Endothelial cell of umbilical vein (primary cell): ENCODE results near the gene KLK1. TPM values are rescaled to one million over a fixed set of nuclear protein-coding genes. Genes with fewer than 3 reads are reported as not detected.
A peak's percentile ranks its signal among the peaks of the same experiment; 100 is the strongest.

Experiments
- BruUV-seq: library from RNA; stranded (reverse); fragments of 400-500 nt; replicated peaks from 2 replicates; lab custom pipeline; 2021; lab: Mats Ljungman, UMichigan
- CTCF ChIA-PET: fragments of 300-600, 350-600 bp; sonication (Branson Sonifier 250); formaldehyde crosslinking; loops from one replicate; lab custom pipeline; 2021; ENCODE audit warnings: antibody characterized with exemption, inconsistent platforms; lab: Charles Lee
- POLR2A ChIA-PET: fragments of 300-600, 350-600 bp; sonication (Branson Sonifier 250); formaldehyde crosslinking; loops from one replicate; lab custom pipeline; 2021; ENCODE audit warnings: antibody characterized with exemption, inconsistent platforms; lab: Charles Lee
- DNase-seq: peaks from one replicate; pipeline ENCODE4 v3.0.0-alpha.2; 2011; ENCODE audit warnings: low read depth, low spot score
- FAIRE-seq: peaks from 2 replicates; lab custom pipeline; 2011; peaks lifted over from hg19 to GRCh38; lab: Jason Lieb, UNC
- H2AFZ ChIP-seq: 2 replicates; pipeline ENCODE4 v1.6.0; 2012; ENCODE audit warnings: low read depth, low read length, control low read depth, inconsistent platforms
- H3K27ac ChIP-seq: 2 replicates; pipeline ENCODE4 v1.5.1; 2011; ENCODE audit warnings: low read depth, mild to moderate bottlenecking, control low read depth, low read length, moderate library complexity; ENCODE audit not compliant: insufficient read depth
- H3K27me3 ChIP-seq, 2 experiments: 2 replicates each; pipeline versions ENCODE4 v1.6.0 to v1.6.1; 2011; ENCODE audit warnings: low read length in 2 of 2, mixed read lengths in 1 of 2; ENCODE audit not compliant: control insufficient read depth in 2 of 2, insufficient read depth in 2 of 2
- H3K36me3 ChIP-seq, 2 experiments: 2 replicates in 1 of 2; 3 replicates in 1 of 2; pipeline ENCODE4 v1.5.1; 2011; ENCODE audit warnings: low read length in 2 of 2, mild to moderate bottlenecking in 1 of 2, moderate library complexity in 1 of 2; ENCODE audit not compliant: control insufficient read depth in 2 of 2, insufficient read depth in 2 of 2; ENCODE audit errors: extremely low read depth in 1 of 2
- H3K4me1 ChIP-seq: 3 replicates; pipeline ENCODE4 v1.5.1; 2011; ENCODE audit warnings: mild to moderate bottlenecking, low read length; ENCODE audit not compliant: control insufficient read depth, insufficient read depth; ENCODE audit errors: extremely low read depth
- H3K4me2 ChIP-seq: 2 replicates; pipeline ENCODE4 v1.6.1; 2011; ENCODE audit warnings: low read length, control low read depth, mixed read lengths; ENCODE audit not compliant: insufficient read depth
- H3K4me3 ChIP-seq, 3 experiments: fragments of 200-600 bp in 1 of 3; sonication (generic), shearing (Covaris generic) in 1 of 3; replicated peaks in 1 of 3; 2 replicates each; pipeline ENCODE4 v1.5.1; 2011 to 2016; ENCODE audit warnings: control low read depth in 3 of 3, low read length in 3 of 3, mild to moderate bottlenecking in 2 of 3, inconsistent platforms in 1 of 3, low read depth in 1 of 3, moderate library complexity in 1 of 3; ENCODE audit not compliant: insufficient read depth in 1 of 3
- H3K79me2 ChIP-seq: 2 replicates; pipeline ENCODE4 v1.6.0; 2012; ENCODE audit warnings: low read length, inconsistent platforms; ENCODE audit not compliant: control insufficient read depth, insufficient read depth
- H3K9ac ChIP-seq: replicated peaks from 2 replicates; pipeline ENCODE3; 2011; ENCODE audit warnings: low read length, control low read depth; ENCODE audit not compliant: insufficient read depth; ENCODE audit errors: extremely low read depth
- H3K9me1 ChIP-seq: replicated peaks from 3 replicates; pipeline ENCODE4 v1.6.0; 2011; ENCODE audit warnings: mild to moderate bottlenecking, low read length; ENCODE audit not compliant: control insufficient read depth, insufficient read depth; ENCODE audit errors: extremely low read depth
- H3K9me3 ChIP-seq: replicated peaks from 2 replicates; pipeline ENCODE4 v1.5.1; 2012; ENCODE audit warnings: low read length, inconsistent platforms; ENCODE audit not compliant: control insufficient read depth, insufficient read depth
- H4K20me1 ChIP-seq: replicated peaks from 2 replicates; pipeline ENCODE3; 2011; ENCODE audit warnings: mild to moderate bottlenecking, low read length; ENCODE audit not compliant: control insufficient read depth, insufficient read depth; ENCODE audit errors: extremely low read depth
- EZH2 ChIP-seq: IDR thresholded peaks from 2 replicates; pipeline ENCODE4 v1.6.1; 2012; ENCODE audit warnings: borderline replicate concordance, low read depth, mild to moderate bottlenecking, moderate library complexity, low read length, inconsistent platforms; ENCODE audit not compliant: severe bottlenecking
- FOS ChIP-seq: IDR thresholded peaks from 2 replicates; pipeline ENCODE4 v1.6.1; 2011; ENCODE audit warnings: mild to moderate bottlenecking, low read length, moderate library complexity, borderline replicate concordance; ENCODE audit not compliant: insufficient read depth
- GATA2 ChIP-seq: IDR thresholded peaks from 2 replicates; pipeline ENCODE4 v1.7.0; 2011; ENCODE audit warnings: low read depth, mild to moderate bottlenecking, moderate library complexity, mixed read lengths, low read length; ENCODE audit not compliant: insufficient read length, insufficient read depth
- JUN ChIP-seq: IDR thresholded peaks from 2 replicates; pipeline ENCODE4 v1.6.1; 2011; ENCODE audit warnings: borderline replicate concordance, low read depth; ENCODE audit not compliant: insufficient read length, insufficient read depth
- MAX ChIP-seq: IDR thresholded peaks from 2 replicates; pipeline ENCODE4 v1.6.1; 2011; ENCODE audit not compliant: insufficient read depth, insufficient read length
- MYC ChIP-seq: IDR thresholded peaks from one replicate; pipeline ENCODE4 v1.6.1; 2011; ENCODE audit warnings: mild to moderate bottlenecking, low read depth, low read length
- POLR2A ChIP-seq: IDR thresholded peaks from 2 replicates; pipeline ENCODE4 v1.6.1; 2012; ENCODE audit warnings: low read depth, mild to moderate bottlenecking, control low read depth, low read length
- POLR2AphosphoS5 ChIP-seq: IDR thresholded peaks from 2 replicates; pipeline ENCODE4 v1.6.1; 2012; ENCODE audit warnings: low read depth, mild to moderate bottlenecking, control low read depth, low read length, moderate library complexity; ENCODE audit not compliant: insufficient read depth
- dilution Hi-C: fragments of 300-500 bp; cut with MboI; formaldehyde crosslinking; loops from one replicate; pipeline ENCODE4 v1.15.0; 2019; ENCODE audit warnings: low sequenced_read_pairs; ENCODE audit not compliant: extremely low pct_ligation_motif_present
- intact Hi-C: fragments of 100-400 bp; cut with micrococcal nuclease; formaldehyde crosslinking; loops from one replicate; pipeline ENCODE4 v1.10.0; 2022
- polyA plus RNA-seq, 4 experiments: library from polyadenylated mRNA; depleted of rRNA in 3 of 4; stranded (reverse) in 3 of 4; unstranded in 1 of 4; fragments of >200 nt; gene quantifications; 2 replicates each; pipeline versions ENCODE4 v1.2.1 to v1.2.3, GENCODE V29; 2011 to 2012; ENCODE audit warnings: missing spikeins in 1 of 4
- total RNA-seq: library from RNA; stranded (reverse); gene quantifications from 2 replicates; pipeline ENCODE4 v1.2.3, GENCODE V29; 2021
- TF ChIP-seq, protein P1 (sequence below), 2 donors: IDR thresholded peaks; 1 replicate in 1 of 2; 2 replicates in 1 of 2; pipeline ENCODE4 v1.5.1; 2011; ENCODE audit warnings: low read length in 2 of 2, mild to moderate bottlenecking in 2 of 2, moderate library complexity in 2 of 2, control low read depth in 1 of 2, inconsistent platforms in 1 of 2, low read depth in 1 of 2; ENCODE audit not compliant: insufficient read depth in 1 of 2; ENCODE audit errors: extremely low read depth in 1 of 2

KLK1 gene
- total and polyA plus RNA-seq, 2 donors (not counting 3 experiments of a cell fraction or from before 2014, with no cell fraction given): 0.08 TPM; not detected in 1

GRCh38 chr19:50794876-50795663, 28.5 kb downstream of the KLK1 start:
- H3K79me2 ChIP-seq: peaks cover 14% of the 10 kb centered on the region
- H3K4me3 ChIP-seq: no peak overlapping the region
- peaks cover 9 to 22% of the 10 kb centered on the region in 2 experiments for H3K36me3 ChIP-seq
- ChIA-PET POLR2A (interaction anchor here (2.1 kb wide), 1 partner anchor 10 kb away, joined by 6 read pairs; no protein-coding TSS in a partner anchor), CTCF (interaction anchor here (0.8 to 1.3 kb wide), 5 partner anchors 11 to 426 kb away, joined by 3 to 4 read pairs (median 3); no protein-coding TSS in a partner anchor)
- DNase-seq (no peak), FAIRE-seq (no peak)
- H3K27ac ChIP-seq: no peak overlapping the region
- H3K9me3 ChIP-seq: no peaks in the 10 kb centered on the region
- no peaks in the 10 kb centered on the region for H4K20me1 ChIP-seq
- H3K27me3 ChIP-seq: no peaks in the 10 kb centered on the region
- no peak overlapping the region for H3K9ac ChIP-seq
- no peaks in the 10 kb centered on the region for H3K9me1 ChIP-seq
- intact Hi-C loops (no loop called here), dilution Hi-C loops (no loop called here)
- peak; percentile 65 for TF ChIP-seq POLR2A
- no peak for TF ChIP-seq MYC
- no peak for TF ChIP-seq JUN
- TF ChIP-seq FOS: no peak
- TF ChIP-seq MAX: no peak
- TF ChIP-seq EZH2: no peak
- TF ChIP-seq POLR2AphosphoS5: peak; percentile 78
- TF ChIP-seq, protein P1, sequence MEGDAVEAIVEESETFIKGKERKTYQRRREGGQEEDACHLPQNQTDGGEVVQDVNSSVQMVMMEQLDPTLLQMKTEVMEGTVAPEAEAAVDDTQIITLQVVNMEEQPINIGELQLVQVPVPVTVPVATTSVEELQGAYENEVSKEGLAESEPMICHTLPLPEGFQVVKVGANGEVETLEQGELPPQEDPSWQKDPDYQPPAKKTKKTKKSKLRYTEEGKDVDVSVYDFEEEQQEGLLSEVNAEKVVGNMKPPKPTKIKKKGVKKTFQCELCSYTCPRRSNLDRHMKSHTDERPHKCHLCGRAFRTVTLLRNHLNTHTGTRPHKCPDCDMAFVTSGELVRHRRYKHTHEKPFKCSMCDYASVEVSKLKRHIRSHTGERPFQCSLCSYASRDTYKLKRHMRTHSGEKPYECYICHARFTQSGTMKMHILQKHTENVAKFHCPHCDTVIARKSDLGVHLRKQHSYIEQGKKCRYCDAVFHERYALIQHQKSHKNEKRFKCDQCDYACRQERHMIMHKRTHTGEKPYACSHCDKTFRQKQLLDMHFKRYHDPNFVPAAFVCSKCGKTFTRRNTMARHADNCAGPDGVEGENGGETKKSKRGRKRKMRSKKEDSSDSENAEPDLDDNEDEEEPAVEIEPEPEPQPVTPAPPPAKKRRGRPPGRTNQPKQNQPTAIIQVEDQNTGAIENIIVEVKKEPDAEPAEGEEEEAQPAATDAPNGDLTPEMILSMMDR (IDR thresholded peaks at IDR 0.05; ENCODE audit: extremely low read depth in 1 of 2, insufficient read depth in 1 of 2, low read depth in 1 of 2, low read length in 2 of 2): peak in 1 of 2 donors; percentile 23
- TF ChIP-seq GATA2: no peak
- no TSS peak for BruUV-seq
- no peaks in the 10 kb centered on the region for H3K4me1 ChIP-seq
- H3K4me2 ChIP-seq: no peak overlapping the region
- H2AFZ ChIP-seq: no peak overlapping the region
